RWPE2 (cell line): Measurements from ENCODE around the gene PPM1M.

Experiments
- ATAC-seq: fragments of 200-7000 bp; cut with Tn5 transposase; 3 replicates; pipeline ENCODE4 v1.9.1; 2021; ENCODE audit warnings: low read depth
- DNase-seq: peaks from one replicate; pipeline ENCODE4 v3.0.0-alpha.2; 2020; ENCODE audit warnings: low spot score
- H3K27ac ChIP-seq: fragments of 450-650 bp; 2 replicates; pipeline ENCODE4 v1.5.1; 2017; ENCODE audit warnings: mild to moderate bottlenecking; ENCODE audit not compliant: poor library complexity, severe bottlenecking
- H3K27me3 ChIP-seq: fragments of 250-450 bp; sonication (Bioruptor Pico); 2 replicates; pipeline ENCODE4 v1.5.1; 2021; ENCODE audit warnings: mild to moderate bottlenecking, moderate library complexity; ENCODE audit not compliant: insufficient read depth, poor library complexity, severe bottlenecking
- H3K36me3 ChIP-seq: fragments of 250-450 bp; sonication (Bioruptor Pico); 2 replicates; pipeline ENCODE4 v1.5.1; 2020; ENCODE audit warnings: low read depth, mild to moderate bottlenecking, moderate library complexity
- H3K4me1 ChIP-seq: fragments of 250-450 bp; sonication (Bioruptor Pico); 2 replicates; pipeline ENCODE4 v1.5.1; 2021; ENCODE audit warnings: mild to moderate bottlenecking, moderate library complexity; ENCODE audit not compliant: insufficient read depth, poor library complexity, severe bottlenecking
- H3K4me3 ChIP-seq: fragments of 250-450 bp; sonication (Bioruptor Pico); 2 replicates; pipeline ENCODE4 v1.5.1; 2021; ENCODE audit warnings: mild to moderate bottlenecking, moderate library complexity; ENCODE audit not compliant: severe bottlenecking
- H3K9me3 ChIP-seq: fragments of 250-450 bp; sonication (Bioruptor Pico); 2 replicates; pipeline ENCODE4 v1.5.1; 2021; ENCODE audit warnings: mild to moderate bottlenecking, moderate library complexity; ENCODE audit not compliant: severe bottlenecking
- TF ChIP-seq, protein P1 (sequence below): fragments of 450-650 bp; IDR thresholded peaks from one replicate; pipeline ENCODE4 v1.5.1; 2017; ENCODE audit warnings: mild to moderate bottlenecking, moderate library complexity; ENCODE audit not compliant: poor library complexity, severe bottlenecking

The PPM1M gene

DNA sequence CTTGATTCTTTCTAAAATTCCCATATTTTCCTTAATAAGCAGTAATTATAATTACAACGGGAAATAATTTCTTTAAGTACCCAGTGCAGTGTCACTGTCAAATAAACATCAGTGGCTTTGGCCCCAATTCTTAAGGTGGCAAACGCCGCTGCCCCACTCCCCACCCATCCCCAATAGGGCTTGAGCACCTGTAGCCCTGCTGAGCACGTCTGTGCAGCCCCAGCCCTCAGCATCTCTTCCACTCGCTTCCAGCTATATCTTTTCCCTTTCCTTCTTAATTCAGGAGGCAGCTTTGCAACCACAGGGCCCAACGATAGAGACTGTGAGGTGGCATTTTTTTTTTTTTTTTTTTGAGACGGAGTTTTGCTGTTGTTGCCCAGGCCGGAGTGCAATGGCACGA lies 9.0 kb downstream of the PPM1M start:
- Histone ChIP-seq H3K9me3 (no peaks in the 10 kb centered on the region), H3K27me3 (no peaks in the 10 kb centered on the region), H3K27ac (no peak overlapping the region), H3K36me3 (peaks cover 74% of the 10 kb centered on the region), H3K4me3 (no peak overlapping the region), H3K4me1 (no peaks in the 10 kb centered on the region)
- DNase-seq (no peak), ATAC-seq (no peak)
- TF ChIP-seq, protein P1, sequence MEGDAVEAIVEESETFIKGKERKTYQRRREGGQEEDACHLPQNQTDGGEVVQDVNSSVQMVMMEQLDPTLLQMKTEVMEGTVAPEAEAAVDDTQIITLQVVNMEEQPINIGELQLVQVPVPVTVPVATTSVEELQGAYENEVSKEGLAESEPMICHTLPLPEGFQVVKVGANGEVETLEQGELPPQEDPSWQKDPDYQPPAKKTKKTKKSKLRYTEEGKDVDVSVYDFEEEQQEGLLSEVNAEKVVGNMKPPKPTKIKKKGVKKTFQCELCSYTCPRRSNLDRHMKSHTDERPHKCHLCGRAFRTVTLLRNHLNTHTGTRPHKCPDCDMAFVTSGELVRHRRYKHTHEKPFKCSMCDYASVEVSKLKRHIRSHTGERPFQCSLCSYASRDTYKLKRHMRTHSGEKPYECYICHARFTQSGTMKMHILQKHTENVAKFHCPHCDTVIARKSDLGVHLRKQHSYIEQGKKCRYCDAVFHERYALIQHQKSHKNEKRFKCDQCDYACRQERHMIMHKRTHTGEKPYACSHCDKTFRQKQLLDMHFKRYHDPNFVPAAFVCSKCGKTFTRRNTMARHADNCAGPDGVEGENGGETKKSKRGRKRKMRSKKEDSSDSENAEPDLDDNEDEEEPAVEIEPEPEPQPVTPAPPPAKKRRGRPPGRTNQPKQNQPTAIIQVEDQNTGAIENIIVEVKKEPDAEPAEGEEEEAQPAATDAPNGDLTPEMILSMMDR, result no peak

DNA sequence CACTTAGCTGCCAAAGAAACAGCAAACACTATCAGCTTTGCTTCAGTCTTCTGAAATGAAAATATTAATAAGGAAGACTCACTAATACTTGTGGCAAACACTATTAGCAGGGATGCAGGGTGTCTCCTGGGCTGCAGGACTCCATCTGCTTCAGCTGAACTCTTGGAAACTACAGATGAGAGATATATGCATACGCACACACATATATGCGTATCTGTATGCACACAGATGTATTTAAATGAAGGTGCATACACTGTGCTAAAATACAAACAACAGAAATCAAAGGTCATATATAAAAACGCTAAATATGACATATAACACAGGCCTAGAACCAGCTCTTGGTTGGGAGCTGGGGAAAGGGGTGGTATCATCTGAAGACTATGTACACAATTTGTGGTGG lies 10.6 kb downstream of the PPM1M start:
- no peak for DNase-seq
- TF ChIP-seq, protein P1, result no peak
- Histone ChIP-seq H3K4me1 (no peaks in the 10 kb centered on the region), H3K4me3 (no peak overlapping the region), H3K9me3 (no peaks in the 10 kb centered on the region), H3K36me3 (peaks cover 90% of the 10 kb centered on the region), H3K27me3 (no peaks in the 10 kb centered on the region), H3K27ac (no peak overlapping the region)
- ATAC-seq, result no peak

DNA sequence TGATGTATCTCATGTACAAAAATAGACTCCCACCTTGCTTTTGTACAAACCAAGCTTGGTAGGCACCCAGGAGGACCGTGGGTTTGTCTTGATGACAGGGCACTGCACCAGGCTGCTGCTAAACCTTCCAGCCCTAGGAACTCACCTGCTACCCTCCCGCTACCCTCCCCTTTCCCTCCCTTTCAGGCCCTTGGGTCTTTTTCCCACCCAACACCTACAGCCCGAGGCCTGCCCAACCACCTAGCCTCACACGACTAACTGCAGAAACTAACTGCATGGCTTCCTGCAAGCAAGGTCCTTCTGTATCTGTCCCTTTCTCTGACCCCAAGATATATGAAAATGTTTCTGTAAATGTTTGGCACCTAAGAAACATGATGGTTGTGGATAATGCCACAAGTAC lies 11.1 kb downstream of the PPM1M start:
- ATAC-seq (no peak), DNase-seq (no peak)
- Histone ChIP-seq H3K27me3 (no peaks in the 10 kb centered on the region), H3K27ac (no peak overlapping the region), H3K9me3 (no peaks in the 10 kb centered on the region), H3K4me3 (no peak overlapping the region), H3K36me3 (peaks cover 92% of the 10 kb centered on the region), H3K4me1 (no peaks in the 10 kb centered on the region)
- TF ChIP-seq, protein P1, result no peak

DNA sequence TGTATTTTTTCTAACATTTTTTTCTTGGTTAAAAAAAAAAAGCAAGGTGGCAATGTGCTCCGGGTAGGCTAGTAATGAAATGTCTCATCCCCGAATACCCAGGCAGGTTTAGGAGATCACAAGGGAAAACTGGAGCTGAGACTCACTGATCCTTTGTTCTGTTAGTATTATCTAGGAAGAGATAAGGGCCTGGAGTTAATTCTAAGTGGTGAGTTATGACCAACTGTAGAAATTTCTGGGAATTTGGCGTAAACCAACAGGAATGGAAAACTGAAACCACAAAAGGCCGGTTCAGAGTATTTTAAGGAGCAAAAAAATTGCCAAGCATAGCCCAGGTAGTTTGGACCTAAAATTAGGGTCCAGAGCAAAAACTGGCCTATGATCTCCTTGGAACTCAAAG lies 12.4 kb downstream of the PPM1M start:
- Histone ChIP-seq H3K4me3 (no peak overlapping the region), H3K27ac (no peak overlapping the region), H3K27me3 (no peaks in the 10 kb centered on the region), H3K36me3 (peaks cover 92% of the 10 kb centered on the region), H3K4me1 (no peaks in the 10 kb centered on the region), H3K9me3 (no peaks in the 10 kb centered on the region)
- TF ChIP-seq, protein P1, result no peak
- DNase-seq, result no peak
- ATAC-seq, result no peak

DNA sequence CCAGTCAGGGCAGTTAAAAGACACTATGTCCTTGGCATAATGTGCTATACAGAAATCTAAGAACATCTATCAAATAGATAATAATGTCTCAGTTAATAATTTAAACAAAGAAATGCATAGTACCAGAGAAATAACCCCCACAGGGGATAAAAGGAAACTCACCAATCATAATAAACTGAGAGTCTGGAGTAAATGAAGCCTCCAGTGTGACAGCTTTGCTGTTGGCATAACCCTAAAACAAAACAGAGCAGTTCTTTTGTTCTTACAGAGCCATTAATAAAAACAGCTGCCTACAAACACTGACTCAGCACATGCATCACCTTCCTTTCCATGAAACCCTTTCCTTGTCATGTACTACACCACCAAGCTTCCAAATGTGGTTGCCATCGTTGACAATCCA lies 13.5 kb downstream of the PPM1M start:
- TF ChIP-seq, protein P1, result no peak
- no peaks in the 10 kb centered on the region for H3K4me1 ChIP-seq
- H3K27me3 ChIP-seq, result no peaks in the 10 kb centered on the region
- no peaks in the 10 kb centered on the region for H3K9me3 ChIP-seq
- no peak overlapping the region for H3K4me3 ChIP-seq
- peaks cover 93% of the 10 kb centered on the region for H3K36me3 ChIP-seq
- DNase-seq (no peak), ATAC-seq (no peak)
- no peak overlapping the region for H3K27ac ChIP-seq
